NCI-H146 treated with DMSO at 0.1 percent for 48 hours (cell line): ENCODE data around the gene C15orf61.

Source experiments
- DNase-seq: peaks from one replicate; lab custom pipeline; 2025; ENCODE audit not compliant: unreplicated experiment; lab: John Stamatoyannopoulos, UW

Gene C15orf61

GRCh38 chr15:67521029-67521782 lies at the start of gene C15orf61:
TSS of gene C15orf61 (plus strand) at chr15:67521131. CDS start at chr15:67521249, 118 bp downstream.
- DNase-seq = peak; percentile 57

DNA sequence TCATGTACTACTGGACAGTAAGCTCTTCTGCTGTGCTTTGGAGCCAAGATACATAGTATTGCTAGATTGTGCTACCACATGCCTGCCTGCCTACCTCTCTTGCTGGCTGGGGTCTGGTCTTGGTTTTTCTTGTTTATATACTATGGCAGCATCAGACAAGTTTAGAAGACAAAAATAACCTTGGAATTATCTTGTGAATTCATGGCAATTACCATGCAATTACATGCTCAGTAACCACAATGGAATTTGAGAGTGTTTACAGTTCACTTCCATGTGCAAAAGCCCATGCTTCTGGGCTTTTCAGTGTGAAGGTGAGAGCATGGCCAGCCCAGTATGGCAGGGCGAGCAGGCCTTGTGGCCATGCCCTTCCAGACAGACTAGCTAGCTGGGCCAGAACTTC lies 48.0 kb upstream of the C15orf61 start:
- no peak for DNase-seq

DNA sequence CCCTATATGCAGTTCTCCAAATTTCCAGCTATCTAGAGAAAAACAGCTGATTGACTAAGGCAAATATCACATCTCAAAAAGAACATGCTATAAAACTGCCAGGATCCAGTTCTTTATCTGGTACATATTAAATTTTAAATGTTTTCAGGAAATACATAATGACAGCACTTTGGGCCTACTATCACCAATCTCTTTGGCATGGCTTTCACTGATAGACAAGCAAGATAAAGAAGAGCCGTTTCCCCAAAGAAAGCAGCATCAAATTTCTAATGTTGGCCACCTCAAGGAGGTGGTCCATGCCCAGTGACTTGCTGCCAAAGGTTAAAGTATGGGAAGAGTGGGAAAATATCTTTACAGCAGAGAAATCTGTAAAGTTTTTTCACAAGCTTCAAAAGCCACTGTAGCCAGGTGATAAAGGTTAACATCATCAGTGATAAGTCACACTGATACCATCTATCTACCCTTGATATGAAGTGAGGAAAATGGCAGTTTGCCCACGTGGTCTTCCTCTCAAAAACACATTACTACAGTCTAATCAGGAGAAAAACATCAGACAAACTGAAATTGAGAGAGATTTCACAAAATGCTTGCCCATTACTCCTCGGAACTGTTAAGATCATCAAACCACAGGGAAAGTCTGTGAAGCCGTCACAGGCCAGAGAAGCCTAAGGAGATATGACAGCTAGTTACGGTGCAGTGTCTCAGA lies 46.4 kb upstream of the C15orf61 start:
- DNase-seq = no peak

GRCh38 chr15:67479781-67480505 lies 41.0 kb upstream of the C15orf61 start:
- no peak for DNase-seq

DNA sequence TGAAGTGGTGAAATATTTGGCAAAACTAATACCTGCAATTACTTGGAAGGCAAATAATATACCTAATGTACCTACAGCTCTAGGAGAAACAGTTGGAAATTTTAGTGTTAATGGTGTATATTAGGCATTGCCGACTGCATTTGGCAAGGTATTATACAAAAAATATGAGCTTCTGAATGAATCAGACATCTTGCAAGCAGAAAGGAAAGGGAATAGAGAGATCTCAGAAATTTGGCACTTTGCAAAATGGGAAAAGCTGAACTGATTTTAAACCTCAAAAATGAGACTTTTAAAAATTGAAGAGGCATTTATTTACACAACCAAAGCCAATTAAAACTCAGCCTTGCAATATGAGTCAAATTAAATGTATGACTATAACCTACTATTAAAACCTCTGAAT lies 40.2 kb upstream of the C15orf61 start:
- DNase-seq = no peak

DNA sequence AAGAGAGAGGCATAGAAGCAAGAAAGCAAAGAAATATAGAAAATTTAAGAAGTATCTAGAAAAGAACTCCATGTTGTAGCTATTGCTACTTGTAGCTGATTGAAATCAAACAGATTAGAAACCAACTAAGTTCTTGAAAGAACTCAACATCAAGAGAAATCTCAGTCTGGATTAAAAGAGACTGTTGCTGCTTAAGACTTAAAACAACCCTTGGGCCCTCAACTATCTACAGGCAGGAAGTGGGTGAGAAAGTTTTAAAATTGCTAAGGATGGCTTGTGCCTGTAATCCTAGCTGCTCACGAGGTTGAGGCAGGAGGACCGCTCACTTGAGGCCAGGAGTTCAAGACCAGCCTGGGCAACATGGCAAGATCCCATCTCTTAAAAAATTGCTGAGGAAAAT lies 39.3 kb upstream of the C15orf61 start:
- DNase-seq = no peak

DNA sequence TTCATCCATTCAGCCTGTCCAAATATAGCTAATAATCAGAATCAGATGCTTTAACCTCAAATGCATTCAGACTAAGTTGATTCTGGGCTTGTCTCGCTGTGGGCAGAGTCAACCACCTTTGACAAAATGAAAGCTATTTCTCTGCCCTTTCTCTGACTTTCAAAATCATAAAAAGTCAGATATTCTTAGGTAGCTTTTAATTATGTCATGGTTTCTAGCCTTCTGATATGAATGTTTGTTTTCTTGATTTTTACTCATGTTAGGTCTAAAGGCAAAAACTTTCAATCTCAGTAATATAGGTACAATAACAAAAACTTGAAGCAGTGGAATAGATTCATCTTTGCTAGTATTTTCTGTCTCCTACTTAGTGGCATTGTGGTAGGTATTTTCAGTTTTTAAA lies 25.3 kb upstream of the C15orf61 start:
- DNase-seq = no peak

- DNase-seq = peak; percentile 1
Measured at GRCh38 chr15:67501177-67501835, 19.6 kb upstream of the C15orf61 start.

- no peak for DNase-seq
Measured at GRCh38 chr15:67501836-67502461, 19.0 kb upstream of the C15orf61 start.

- no peak for DNase-seq
Measured at GRCh38 chr15:67504056-67504455, 16.9 kb upstream of the C15orf61 start.

DNA sequence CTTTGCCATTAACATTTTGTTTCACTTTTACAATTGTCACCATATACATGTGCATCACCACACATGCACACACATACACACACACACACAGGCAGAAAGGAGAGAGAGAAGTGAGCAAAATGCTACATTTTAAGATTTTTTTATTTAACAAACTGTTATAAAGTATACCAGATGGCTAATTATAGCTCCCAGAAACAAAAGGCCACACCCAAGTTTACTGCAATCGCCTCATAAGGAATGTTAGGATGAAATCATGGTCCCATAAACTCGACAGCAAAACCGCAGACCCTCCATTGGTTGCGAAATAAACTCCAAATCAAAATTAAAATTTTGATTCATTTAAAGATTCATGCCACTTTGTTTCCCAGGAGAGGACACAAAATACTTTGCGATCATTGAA lies 16.1 kb upstream of the C15orf61 start:
- no peak for DNase-seq

DNA sequence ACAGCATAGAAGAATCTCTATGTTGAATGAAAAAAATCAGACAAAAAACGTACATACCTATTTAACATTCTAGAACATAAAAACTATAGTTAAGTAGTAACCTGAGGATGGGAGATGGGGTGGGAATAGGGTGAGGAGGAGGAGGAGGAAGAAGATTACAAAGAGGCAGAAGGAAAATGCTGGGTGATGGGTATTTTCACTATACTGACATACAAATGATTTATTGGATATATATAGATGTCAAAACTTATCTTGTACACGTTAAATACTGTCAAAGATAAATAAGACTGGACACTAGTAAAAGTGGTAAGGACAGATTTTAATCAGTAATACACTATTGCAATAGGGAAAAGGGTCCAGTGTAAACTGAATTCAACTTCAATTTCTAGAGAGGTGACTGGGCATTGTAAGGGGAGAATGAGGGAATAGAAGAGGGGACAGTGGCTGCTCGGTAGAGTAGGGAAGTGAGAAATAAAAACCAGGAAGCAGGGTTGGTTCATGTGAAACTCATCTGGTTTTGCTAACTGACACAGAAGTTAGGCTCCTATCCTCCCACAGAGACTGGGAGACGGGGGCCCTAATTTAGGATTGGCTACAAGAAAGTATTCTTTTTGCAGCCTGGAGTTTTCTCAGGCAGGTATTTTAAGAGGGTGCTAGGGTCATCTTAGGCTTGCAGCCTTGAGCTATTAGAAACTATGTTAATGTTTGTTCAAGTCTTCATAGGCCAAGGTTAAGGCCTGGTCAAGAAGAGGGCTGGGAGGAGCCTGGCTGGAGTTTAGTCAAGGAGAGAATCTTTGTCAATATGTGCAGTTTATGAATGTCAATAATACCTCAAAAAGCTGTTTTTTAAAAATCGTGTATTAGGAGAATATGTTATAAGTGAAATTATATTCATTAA lies 15.0 kb upstream of the C15orf61 start:
- no peak for DNase-seq

DNA sequence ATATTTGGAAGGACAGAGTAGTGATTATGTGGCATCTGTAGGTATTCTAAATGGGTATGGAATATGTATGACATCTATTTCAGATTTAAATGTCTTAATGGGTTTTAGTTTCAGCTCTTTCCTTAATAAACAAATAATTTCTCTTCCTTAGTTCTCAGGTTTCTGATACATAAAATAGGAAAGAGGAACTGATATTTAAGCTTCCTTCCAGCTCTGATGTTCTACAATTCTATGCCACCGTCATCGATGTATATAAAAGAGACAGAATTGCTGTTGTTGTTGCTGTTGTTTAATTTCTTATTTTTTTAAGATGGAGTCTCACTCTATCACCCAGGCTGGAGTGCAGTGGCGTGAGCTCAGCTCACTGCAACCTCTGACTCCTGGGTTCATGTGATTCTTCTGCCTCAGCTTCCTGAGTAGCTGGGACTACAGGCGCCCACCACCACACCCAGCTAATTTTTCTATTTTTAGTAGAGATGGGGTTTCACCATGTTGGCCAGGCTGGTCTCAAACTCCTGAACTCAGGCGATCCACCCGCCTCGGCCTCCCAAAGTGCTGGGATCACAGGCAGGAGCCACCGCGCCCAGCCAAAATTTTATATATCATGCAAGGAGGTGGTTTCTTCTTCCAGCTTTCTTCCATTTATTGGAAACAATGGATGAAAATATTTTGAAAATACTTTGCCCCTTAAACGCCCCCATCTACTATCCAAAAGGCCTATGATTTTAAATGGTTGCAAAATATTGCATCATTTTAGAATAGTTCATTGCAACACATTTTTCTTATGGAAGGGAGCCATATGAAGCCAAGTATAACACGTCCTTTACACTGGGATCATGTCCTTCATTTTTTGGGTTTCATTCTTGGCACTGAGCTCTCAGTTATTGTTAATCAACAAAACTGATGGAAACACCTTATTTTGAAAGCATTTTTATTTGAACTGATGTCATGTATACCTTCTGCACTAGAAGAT lies 13.9 kb upstream of the C15orf61 start:
- no peak for DNase-seq

- no peak for DNase-seq
Measured at GRCh38 chr15:67508407-67508806, 12.5 kb upstream of the C15orf61 start.

DNA sequence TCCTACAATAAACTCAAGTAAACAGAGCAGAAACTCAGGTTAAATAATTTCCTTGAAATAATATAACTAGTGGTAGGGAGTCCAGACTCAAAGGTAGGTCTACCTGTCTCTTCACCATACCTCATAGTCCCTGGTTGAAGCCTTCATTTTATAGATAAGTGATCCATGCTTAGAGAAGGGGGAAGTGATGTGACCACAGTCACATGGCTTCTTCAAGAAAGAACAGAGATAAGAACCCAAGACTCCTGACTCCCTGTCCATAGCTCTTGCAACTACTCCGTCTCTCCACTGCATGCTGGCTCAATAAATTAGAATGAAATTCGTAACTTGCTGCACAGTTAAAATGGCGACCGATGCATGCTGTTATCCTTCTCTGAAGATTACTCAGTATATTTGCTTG lies 11.0 kb upstream of the C15orf61 start:
- no peak for DNase-seq

DNA sequence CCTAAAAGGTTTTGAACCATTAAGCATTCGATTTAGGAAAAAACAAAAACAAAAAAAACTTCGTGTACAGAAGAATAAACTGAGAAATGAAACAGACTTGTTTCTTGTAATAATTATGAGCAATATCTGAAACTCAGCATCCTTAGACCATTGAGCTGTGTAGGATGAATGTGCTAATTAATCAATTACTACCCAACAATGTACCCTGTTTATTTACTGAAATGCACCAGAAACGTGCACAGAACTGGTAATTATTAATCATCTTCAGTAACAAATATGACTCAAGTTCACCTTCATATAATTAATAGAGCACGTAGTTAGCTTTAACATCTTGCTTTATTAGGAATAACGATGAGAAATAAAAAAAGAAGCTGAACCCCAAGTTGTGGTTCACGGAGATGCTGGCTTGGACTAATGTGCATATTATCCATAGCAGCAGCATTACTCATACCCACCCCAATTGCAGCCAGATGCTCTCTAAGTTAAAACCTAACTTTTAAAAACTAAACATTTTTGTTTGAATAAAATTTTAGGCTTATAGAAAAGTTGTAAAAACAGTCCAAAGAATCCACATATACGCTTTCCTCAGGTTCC lies 10.2 kb upstream of the C15orf61 start:
- DNase-seq = no peak

- no peak for DNase-seq
Measured at GRCh38 chr15:67511606-67512005, 9.3 kb upstream of the C15orf61 start.

DNA sequence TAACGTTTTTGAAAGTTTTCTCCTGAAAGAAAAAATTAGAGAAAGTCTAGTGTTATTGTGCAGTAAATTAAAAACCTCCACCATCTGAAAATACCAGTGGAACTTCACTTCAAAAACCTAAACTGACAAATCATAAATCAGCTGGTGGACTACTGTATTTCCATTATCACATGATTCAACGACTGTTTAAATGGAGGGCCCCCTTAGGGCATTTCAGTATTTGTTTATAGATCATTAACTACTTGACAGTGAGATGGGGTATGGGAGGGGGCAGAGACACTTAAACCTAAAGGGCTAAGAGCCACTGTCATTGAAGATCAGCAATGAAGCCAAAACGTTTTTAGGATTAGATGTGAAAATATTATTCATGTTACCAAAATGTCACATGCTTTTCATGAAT lies 8.8 kb upstream of the C15orf61 start:
- DNase-seq = peak; percentile 54
